ENCODE measurements around the gene RHBDD2.
"Not testable (repeated sequence)": the region's sequence is repeated elsewhere in the genome, so short reads cannot be mapped to it uniquely, and the experiment has no call there.

DNA sequence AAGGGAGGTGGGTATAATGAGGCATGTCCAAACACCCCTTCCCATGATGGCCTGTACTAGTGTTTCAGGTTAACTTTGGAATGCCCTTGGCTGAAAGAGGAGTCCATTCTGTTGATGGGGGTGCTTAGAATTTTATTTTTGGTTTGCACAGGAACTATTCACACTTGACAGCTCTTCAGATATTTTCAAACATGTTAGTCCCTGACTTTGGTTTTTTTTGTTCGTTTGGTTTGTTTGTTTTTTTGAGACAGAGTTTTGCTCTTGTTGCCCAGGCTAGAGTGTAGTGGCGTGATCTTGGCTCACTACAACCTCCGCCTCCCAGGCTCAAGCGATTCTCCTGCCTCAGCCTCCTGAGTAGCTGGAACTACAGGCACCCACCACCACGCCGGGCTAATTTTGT, 33.7 kb upstream of the RHBDD2 start:
- TF ChIP-seq CTCF, POLR2A (IDR thresholded peaks at IDR 0.05): not testable (repeated sequence)
